Astrocyte of the cerebellum (primary cell): Measurements from ENCODE around the gene E4F1.
"Not testable (repeated sequence)": the region's sequence is repeated elsewhere in the genome, so short reads cannot be mapped to it uniquely, and the experiment has no call there.

Experiments used
- DNase-seq: peaks from one replicate; pipeline ENCODE4 v3.0.0-alpha.2; 2011; ENCODE audit warnings: low read depth
- H3K4me3 ChIP-seq: 2 replicates; pipeline ENCODE4 v1.5.1; 2011; ENCODE audit warnings: mild to moderate bottlenecking, low read depth, low read length, moderate library complexity
- in situ Hi-C: cut with HindIII; loops from 2 replicates; pipeline ENCODE4 v1.10.0; 2017; ENCODE audit warnings: low sequenced_read_pairs
- TF ChIP-seq, protein P1 (sequence below): IDR thresholded peaks from 2 replicates; pipeline ENCODE4 v1.5.1; 2012; ENCODE audit warnings: low read length, low read depth, moderate library complexity, mild to moderate bottlenecking; ENCODE audit errors: missing control alignments

Gene E4F1

DNA sequence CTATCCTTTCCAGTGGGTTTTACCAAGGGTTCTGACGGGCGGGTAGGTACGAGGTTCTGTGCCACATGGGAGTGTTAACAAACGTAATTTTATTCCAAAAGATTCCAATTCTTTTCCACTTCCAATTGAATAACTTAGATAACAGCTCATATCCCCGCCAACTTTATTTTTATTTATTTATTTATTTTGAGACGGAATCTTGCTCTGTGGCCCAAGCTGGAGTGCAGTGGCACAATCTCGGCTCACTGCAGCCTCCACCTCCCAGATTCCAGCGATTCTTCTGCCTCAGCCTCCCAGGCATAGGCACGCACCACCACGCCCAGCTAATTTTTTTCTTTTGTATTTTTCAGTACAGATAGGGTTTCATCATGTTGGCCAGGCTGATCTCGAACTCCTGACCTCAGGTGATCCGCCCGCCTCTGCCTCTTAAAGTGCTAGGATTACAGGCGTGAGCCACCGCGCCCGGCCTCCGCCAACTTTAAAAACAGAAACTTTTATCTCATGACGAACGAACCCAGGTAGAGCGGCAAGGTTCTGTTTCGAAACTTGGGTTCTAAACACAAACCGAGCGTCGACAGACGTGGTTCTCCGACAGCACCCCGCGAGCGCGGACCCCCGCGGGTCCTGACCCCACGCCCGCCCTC is 27.4 kb downstream of the E4F1 start:
- peak overlapping the region; percentile 58 for H3K4me3 ChIP-seq
- in situ Hi-C loops = no loop called here
- TF ChIP-seq, protein P1, sequence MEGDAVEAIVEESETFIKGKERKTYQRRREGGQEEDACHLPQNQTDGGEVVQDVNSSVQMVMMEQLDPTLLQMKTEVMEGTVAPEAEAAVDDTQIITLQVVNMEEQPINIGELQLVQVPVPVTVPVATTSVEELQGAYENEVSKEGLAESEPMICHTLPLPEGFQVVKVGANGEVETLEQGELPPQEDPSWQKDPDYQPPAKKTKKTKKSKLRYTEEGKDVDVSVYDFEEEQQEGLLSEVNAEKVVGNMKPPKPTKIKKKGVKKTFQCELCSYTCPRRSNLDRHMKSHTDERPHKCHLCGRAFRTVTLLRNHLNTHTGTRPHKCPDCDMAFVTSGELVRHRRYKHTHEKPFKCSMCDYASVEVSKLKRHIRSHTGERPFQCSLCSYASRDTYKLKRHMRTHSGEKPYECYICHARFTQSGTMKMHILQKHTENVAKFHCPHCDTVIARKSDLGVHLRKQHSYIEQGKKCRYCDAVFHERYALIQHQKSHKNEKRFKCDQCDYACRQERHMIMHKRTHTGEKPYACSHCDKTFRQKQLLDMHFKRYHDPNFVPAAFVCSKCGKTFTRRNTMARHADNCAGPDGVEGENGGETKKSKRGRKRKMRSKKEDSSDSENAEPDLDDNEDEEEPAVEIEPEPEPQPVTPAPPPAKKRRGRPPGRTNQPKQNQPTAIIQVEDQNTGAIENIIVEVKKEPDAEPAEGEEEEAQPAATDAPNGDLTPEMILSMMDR = no peak
- no peak for DNase-seq

DNA sequence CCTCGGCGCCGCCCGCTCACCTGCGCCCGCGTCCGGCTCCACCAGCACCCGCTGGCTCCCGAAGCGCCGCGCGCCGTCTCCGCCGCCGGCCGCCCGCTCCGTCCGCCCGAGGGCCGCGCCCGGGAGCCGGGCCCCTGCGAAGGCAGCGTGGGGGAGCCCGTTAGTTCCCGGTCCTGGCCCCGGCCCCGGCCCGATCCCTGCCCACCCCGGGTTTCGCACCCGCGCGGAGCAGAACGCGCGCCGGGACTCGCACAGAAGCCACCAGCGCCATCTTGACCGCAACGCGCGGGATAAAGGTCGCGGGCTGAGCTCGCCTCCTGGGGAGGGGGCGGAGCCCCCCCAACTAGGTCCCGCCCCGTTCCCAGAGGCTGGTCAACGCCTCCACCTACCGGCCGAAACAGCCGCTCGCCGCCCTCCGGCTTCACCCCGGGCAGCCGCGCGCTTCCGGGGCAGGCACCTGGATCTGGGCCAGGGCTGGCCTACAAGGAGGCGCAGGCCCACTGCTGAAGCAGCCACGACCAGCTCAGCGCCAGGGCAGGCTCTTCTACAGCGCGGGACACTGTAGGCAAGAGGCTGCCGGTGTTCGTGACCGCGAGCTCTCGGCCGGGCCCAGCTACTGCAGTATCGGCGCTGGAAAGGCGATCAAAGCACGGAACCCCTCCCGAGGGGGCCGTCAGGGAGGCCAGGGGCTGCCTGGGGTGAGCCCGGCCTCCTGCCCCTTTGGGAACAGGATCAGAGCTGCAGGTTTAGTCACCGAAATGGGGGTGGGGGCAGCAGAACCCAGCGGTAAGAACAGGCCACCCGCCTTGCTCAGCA is 28.1 kb downstream of the E4F1 start, which contains the start of gene ECI1:
Gene ECI1, minus strand, starts transcription at position 292 of the 816 bp plus-strand sequence. Its CDS starts 21 bp downstream, at position 271.
- in situ Hi-C loops = no loop called here
- TF ChIP-seq, protein P1 = peak; percentile 56
- peak; percentile 67 for DNase-seq
- H3K4me3 ChIP-seq = peak within 1 kb of the TSS; percentile 58

DNA sequence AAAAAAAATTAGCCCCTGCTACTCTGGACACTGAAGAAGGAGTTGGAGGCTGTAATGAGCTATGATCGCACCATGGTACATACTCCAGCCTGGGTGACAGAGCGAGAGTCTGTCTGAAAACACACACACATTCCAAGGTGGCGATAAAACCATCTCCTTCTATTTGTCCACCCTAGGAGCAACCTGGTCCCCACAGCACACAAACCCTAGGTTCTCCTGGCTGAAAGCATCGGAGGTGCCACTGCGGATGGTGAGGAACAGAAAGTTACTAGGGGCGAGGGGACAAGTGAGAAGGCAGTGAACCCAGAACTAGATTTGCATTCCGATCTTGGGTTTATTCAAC is 29.4 kb downstream of the E4F1 start:
- no peak overlapping the region for H3K4me3 ChIP-seq
- in situ Hi-C loops = no loop called here
- TF ChIP-seq, protein P1 = no peak

DNA sequence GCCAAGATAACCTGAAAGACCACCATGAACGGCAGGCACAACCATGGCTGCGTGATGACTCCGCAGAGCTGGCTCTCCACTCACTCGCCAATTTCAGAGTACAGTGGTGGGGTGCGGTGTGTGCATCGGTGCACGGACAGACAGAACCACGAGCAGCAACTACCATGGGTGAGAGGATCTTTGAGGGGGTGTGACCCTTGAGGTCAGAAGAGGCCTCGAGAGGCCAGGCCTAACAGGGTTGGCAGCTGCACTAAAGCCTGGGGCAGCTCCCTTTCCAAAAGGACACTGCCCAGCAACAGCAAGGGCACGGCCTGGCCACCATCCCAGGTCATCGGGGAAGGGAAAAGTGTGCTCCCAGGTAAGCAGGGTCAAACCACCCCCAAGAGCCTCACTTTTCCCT is 29.9 kb downstream of the E4F1 start:
- no peak for DNase-seq
- H3K4me3 ChIP-seq = no peak overlapping the region
- TF ChIP-seq, protein P1 = no peak
- in situ Hi-C loops = no loop called here

More for the DNA sequence above, 29.4 kb downstream of the E4F1 start:
- no peak for DNase-seq

DNA sequence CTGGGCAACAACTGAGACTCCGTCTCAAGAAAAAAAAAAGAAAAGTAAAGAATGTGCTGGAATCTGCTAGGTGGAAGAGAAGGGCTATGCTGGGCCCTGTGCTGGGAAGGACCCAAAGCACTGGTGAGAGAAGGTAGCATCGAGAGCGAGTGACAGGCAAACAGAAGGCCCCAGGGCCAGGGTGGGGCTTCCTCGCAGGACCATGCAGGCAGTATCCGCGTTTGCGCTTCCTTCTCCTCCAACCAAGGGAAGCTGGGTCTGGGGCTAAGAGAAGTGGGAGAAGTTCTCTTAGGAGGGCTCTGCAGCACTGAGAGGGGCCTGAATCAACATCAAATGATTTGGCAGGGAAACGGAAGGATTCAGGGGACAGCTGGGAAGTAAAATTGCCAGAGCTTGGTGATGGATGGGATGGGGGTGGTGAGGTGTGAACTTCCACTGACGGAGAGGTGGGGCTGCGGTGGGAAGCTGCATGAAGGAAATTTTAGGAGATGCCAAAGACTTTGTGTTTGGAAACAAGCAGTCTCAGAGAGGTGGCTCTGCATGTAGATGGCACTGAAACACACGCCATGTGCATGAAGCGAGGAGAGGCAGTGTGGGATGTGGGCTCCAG is 33.2 kb downstream of the E4F1 start:
- TF ChIP-seq, protein P1 = no peak
- no peak for DNase-seq
- in situ Hi-C loops = no loop called here
- no peak overlapping the region for H3K4me3 ChIP-seq

DNA sequence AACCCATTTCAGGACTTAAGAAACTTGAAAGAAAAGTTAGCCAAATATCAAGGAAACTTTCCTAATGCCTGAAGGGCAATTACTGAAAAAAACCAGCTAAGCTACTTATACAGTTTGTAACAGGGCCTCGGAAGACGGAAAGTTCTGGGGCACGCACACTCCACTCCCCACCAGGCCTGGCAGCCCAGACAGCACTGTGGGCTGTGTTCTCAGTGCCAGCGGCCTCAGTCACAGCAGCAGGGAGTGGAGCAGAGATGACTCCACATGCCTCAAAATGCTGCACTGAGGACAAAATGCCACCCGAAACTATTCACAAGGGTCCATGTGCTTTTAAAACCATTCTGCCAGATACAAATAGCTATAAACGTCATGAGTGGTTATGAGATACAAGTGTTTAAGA is 34.3 kb downstream of the E4F1 start:
- DNase-seq = no peak
- TF ChIP-seq, protein P1 = no peak
- H3K4me3 ChIP-seq = no peak overlapping the region
- in situ Hi-C loops = no loop called here

DNA sequence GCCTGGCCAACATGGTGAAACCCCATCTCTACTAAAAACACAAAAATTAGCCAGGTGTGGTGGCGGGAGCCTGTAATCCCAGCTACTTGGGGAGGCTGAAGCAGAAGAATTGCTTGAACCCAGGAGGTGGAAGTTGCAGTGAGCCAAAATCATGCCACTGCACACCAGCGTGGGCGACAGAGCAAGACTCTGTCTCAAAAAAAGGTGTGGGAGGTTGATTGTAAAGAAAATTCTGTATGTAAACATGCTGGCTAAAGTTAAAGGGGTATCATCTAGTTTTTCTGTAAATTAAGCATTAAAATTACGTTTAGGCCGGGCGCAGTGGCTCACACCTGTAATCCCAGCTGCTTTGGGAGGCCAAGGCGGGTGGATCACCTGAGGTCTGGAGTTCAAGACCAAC is 35.1 kb downstream of the E4F1 start:
- in situ Hi-C loops, H3K4me3 ChIP-seq, DNase-seq: not testable (repeated sequence)
